Upper lobe of left lung (tissue), 6 donors: Measurements from ENCODE around the gene PRELID1. TPM values are rescaled to one million over a fixed set of nuclear protein-coding genes. Genes with fewer than 3 reads are reported as not detected.

ENCODE experiments used
- ATAC-seq, 2 donors: fragments of 200-7000 bp; cut with Tn5 transposase; one replicate each; pipeline ENCODE4 v1.9.1; 2022; ENCODE audit warnings: mild to moderate bottlenecking in 2 of 2, moderate library complexity in 2 of 2; ENCODE audit not compliant: low FRiP score in 2 of 2
- DNase-seq, 2 donors: peaks; one replicate each; pipeline ENCODE4 v3.0.0-alpha.2; 2019 to 2020
- H3K27ac ChIP-seq, 4 donors: fragments of 200-600 bp; sonication (generic); one replicate each; pipeline ENCODE4 v1.5.1; 2016 to 2019
- H3K27me3 ChIP-seq, 4 donors: fragments of 200-600 bp; sonication (generic); one replicate each; pipeline ENCODE4 v1.5.1; 2017 to 2019
- H3K36me3 ChIP-seq, 4 donors: fragments of 200-600 bp; sonication (generic); one replicate each; pipeline ENCODE4 v1.5.1; 2016 to 2019
- H3K4me1 ChIP-seq, 4 donors: fragments of 200-600 bp; sonication (generic); one replicate each; pipeline ENCODE4 v1.5.1; 2018 to 2019
- H3K4me3 ChIP-seq, 4 donors: fragments of 200-600 bp; sonication (generic); one replicate each; pipeline ENCODE4 v1.5.1; 2017 to 2019; ENCODE audit warnings: mild to moderate bottlenecking in 2 of 4, moderate library complexity in 1 of 4
- H3K9me3 ChIP-seq, 4 donors: fragments of 200-600 bp; sonication (generic); one replicate each; pipeline ENCODE4 v1.5.1; 2018 to 2019
- CTCF ChIP-seq, 6 experiments: fragments of 450-650 bp in 4 of 6; fragments of 200-600 bp in 2 of 6; sonication (generic) in 2 of 6; IDR thresholded peaks; one replicate each; pipeline ENCODE4 v1.5.1; 2016 to 2019; ENCODE audit warnings: antibody characterized with exemption in 6 of 6
- EP300 ChIP-seq, 4 donors: sonication (generic); formaldehyde crosslinking; IDR thresholded peaks; one replicate each; pipeline ENCODE4 v1.5.1; 2017; ENCODE audit warnings: antibody characterized with exemption in 4 of 4, control low read depth in 2 of 4
- POLR2A ChIP-seq, 4 donors: fragments of 450-650 bp; IDR thresholded peaks; one replicate each; pipeline ENCODE4 v1.5.1; 2016 to 2017; ENCODE audit warnings: antibody characterized with exemption in 4 of 4, mild to moderate bottlenecking in 2 of 4
- POLR2AphosphoS5 ChIP-seq, 2 donors: sonication (generic); formaldehyde crosslinking; IDR thresholded peaks; one replicate each; pipeline ENCODE4 v1.5.1; 2017; ENCODE audit warnings: antibody characterized with exemption in 2 of 2
- WGBS, 2 donors: methylation state at CpG; one replicate each; pipeline ENCODE4 v1.1.5; 2017 to 2018; 5-methylcytosine and 5-hydroxymethylcytosine counted together
- total RNA-seq, 6 donors: library from RNA; depleted of rRNA in 4 of 6; stranded (reverse); fragments of >200 nt in 4 of 6; gene quantifications; one replicate each; pipeline versions ENCODE4 v1.1.0 to v1.2.1, GENCODE V29; 2016 to 2021
- donor health status: DM: no; HTN: no; CAD: no; lungs with moderate emphysema.
- donor health status: DM: no; HTN: yes; CAD: no; lungs with severe emphysema.

The PRELID1 gene
- total RNA-seq, 6 donors from 2014 or later: 45.1 to 132 (median 86.8) TPM

GRCh38 chr5:177314376-177315342 is 11.1 kb downstream of the PRELID1 start:
- no peak for ATAC-seq
- WGBS, 2 donors: 93% methylated on average over 9 to 16 of the region's 18 CpGs
- TF ChIP-seq EP300 (IDR thresholded peaks at IDR 0.05) (no peak), POLR2AphosphoS5 (IDR thresholded peaks at IDR 0.05) (no peak), CTCF (IDR thresholded peaks at IDR 0.05) (no peak), POLR2A (IDR thresholded peaks at IDR 0.05) (no peak)
- no peak for DNase-seq
- Histone ChIP-seq H3K9me3 (no peaks in the 10 kb centered on the region), H3K36me3 (peaks cover 0 to 4% (median 0%) of the 10 kb centered on the region in 4 donors), H3K4me3 (no peak overlapping the region), H3K4me1 (peaks cover 23 to 35% (median 30%) of the 10 kb centered on the region in 4 donors), H3K27me3 (no peaks in the 10 kb centered on the region), H3K27ac (no peak overlapping the region)

- no peak for TF ChIP-seq EP300 (IDR thresholded peaks at IDR 0.05)
- no peak for TF ChIP-seq POLR2AphosphoS5 (IDR thresholded peaks at IDR 0.05)
- no peak for TF ChIP-seq CTCF (IDR thresholded peaks at IDR 0.05)
- TF ChIP-seq POLR2A (IDR thresholded peaks at IDR 0.05): no peak
- 90 to 96% methylated on average over 7 of the region's 7 CpGs for WGBS, 2 donors
- H3K9me3 ChIP-seq: no peaks in the 10 kb centered on the region
- no peak for ATAC-seq
- peaks cover 0 to 6% (median 0%) of the 10 kb centered on the region in 4 donors for H3K36me3 ChIP-seq
- no peaks in the 10 kb centered on the region for H3K27me3 ChIP-seq
- peaks cover 23 to 31% (median 26%) of the 10 kb centered on the region in 4 donors for H3K4me1 ChIP-seq
- no peak for DNase-seq
- no peak overlapping the region for H3K27ac ChIP-seq
- H3K4me3 ChIP-seq: no peak overlapping the region
Measured at GRCh38 chr5:177315411-177315810, 11.8 kb downstream of the PRELID1 start.

GRCh38 chr5:177316005-177316404 is 12.4 kb downstream of the PRELID1 start:
- 88 to 96% methylated on average over 3 of the region's 3 CpGs for WGBS, 2 donors

DNA sequence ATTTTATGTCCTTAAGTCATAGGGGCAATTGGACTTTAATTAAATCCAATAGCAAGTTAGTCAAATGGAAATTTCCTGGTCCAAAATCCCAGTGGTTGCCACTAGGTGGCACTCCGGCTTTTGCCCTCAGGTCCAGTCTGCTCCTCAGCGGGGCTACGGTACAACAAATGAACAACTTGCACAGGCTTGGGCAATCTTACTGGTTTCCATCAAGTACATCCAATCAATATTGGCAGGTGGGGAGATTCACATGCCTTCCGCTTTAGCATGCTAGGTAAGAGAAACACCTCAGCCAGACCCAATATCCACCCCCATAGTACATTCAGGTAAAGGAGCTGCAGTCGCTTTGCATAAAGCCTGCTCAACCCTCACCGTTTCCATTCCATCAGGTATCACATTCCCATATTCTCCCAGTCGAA is 14.4 kb downstream of the PRELID1 start:
- no peak overlapping the region for H3K27ac ChIP-seq
- H3K36me3 ChIP-seq: peaks cover 0 to 11% (median 0%) of the 10 kb centered on the region in 4 donors
- peaks cover 0 to 5% (median 1%) of the 10 kb centered on the region in 4 donors for H3K4me1 ChIP-seq
- no peak for TF ChIP-seq EP300 (IDR thresholded peaks at IDR 0.05)
- peak; percentile 71 to 87 (median 84) for TF ChIP-seq CTCF (IDR thresholded peaks at IDR 0.05)
- ATAC-seq: peak in 1 of 2 donors; percentile 81
- WGBS, 2 donors: 36 to 43% methylated on average over 7 of the region's 7 CpGs
- no peaks in the 10 kb centered on the region for H3K27me3 ChIP-seq
- H3K9me3 ChIP-seq: no peaks in the 10 kb centered on the region
- peak in 1 of 2 donors; percentile 83 for DNase-seq
- H3K4me3 ChIP-seq: no peak overlapping the region

More at GRCh38 chr5:177316005-177316404, 12.4 kb downstream of the PRELID1 start:
- TF ChIP-seq POLR2A (IDR thresholded peaks at IDR 0.05) (no peak), EP300 (IDR thresholded peaks at IDR 0.05) (no peak), POLR2AphosphoS5 (IDR thresholded peaks at IDR 0.05) (no peak), CTCF (IDR thresholded peaks at IDR 0.05) (no peak)
- H3K4me3 ChIP-seq: no peak overlapping the region
- no peaks in the 10 kb centered on the region for H3K9me3 ChIP-seq
- DNase-seq (no peak), ATAC-seq (no peak)
- no peaks in the 10 kb centered on the region for H3K27me3 ChIP-seq
- no peak overlapping the region for H3K27ac ChIP-seq
- peaks cover 0 to 11% (median 0%) of the 10 kb centered on the region in 4 donors for H3K36me3 ChIP-seq
- H3K4me1 ChIP-seq: peaks cover 19 to 25% (median 21%) of the 10 kb centered on the region in 4 donors
